TTC549 (cell line): Measurements from ENCODE around the gene FIP1L1.

Experiments used
- FAIRE-seq: peaks from 2 replicates; lab custom pipeline; 2012; peaks lifted over from hg19 to GRCh38; lab: Jason Lieb, UNC

FIP1L1 gene

GRCh38 chr4:53477038-53477565, 99.7 kb downstream of the FIP1L1 start:
- FAIRE-seq, result no peak

GRCh38 chr4:53477636-53478035, 100.2 kb downstream of the FIP1L1 start:
- no peak for FAIRE-seq

- no peak for FAIRE-seq
These were observed 101.4 kb downstream of the FIP1L1 start for GRCh38 chr4:53478671-53479456.

GRCh38 chr4:53479736-53480525, 102.5 kb downstream of the FIP1L1 start:
- FAIRE-seq, result no peak

- FAIRE-seq, result no peak
These were observed 103.5 kb downstream of the FIP1L1 start for GRCh38 chr4:53480909-53481308.

- FAIRE-seq, result no peak
These were observed 104.1 kb downstream of the FIP1L1 start for GRCh38 chr4:53481586-53481985.

GRCh38 chr4:53483250-53483649, 105.8 kb downstream of the FIP1L1 start:
- FAIRE-seq, result no peak

- FAIRE-seq, result no peak
These were observed 107.6 kb downstream of the FIP1L1 start for GRCh38 chr4:53484911-53485657.

GRCh38 chr4:53485658-53486040, 108.2 kb downstream of the FIP1L1 start:
- no peak for FAIRE-seq

- no peak for FAIRE-seq
These were observed 110.3 kb downstream of the FIP1L1 start for GRCh38 chr4:53487766-53488165.

GRCh38 chr4:53489279-53489889, 111.9 kb downstream of the FIP1L1 start:
- no peak for FAIRE-seq

- FAIRE-seq, result no peak
These were observed 112.9 kb downstream of the FIP1L1 start for GRCh38 chr4:53490161-53490956.

- peak; percentile 62 for FAIRE-seq
These were observed 113.7 kb downstream of the FIP1L1 start for GRCh38 chr4:53490965-53491622.

- no peak for FAIRE-seq
These were observed 117.4 kb downstream of the FIP1L1 start for GRCh38 chr4:53494851-53495250.

GRCh38 chr4:53497487-53498244, 120.2 kb downstream of the FIP1L1 start:
- FAIRE-seq, result no peak

- FAIRE-seq, result no peak
These were observed 121.3 kb downstream of the FIP1L1 start for GRCh38 chr4:53498706-53499105.

- FAIRE-seq, result no peak
These were observed 122.3 kb downstream of the FIP1L1 start for GRCh38 chr4:53499791-53500190.

GRCh38 chr4:53500546-53500945, 123.1 kb downstream of the FIP1L1 start:
- no peak for FAIRE-seq

GRCh38 chr4:53501561-53501960, 124.1 kb downstream of the FIP1L1 start:
- no peak for FAIRE-seq

GRCh38 chr4:53502094-53502493, 124.7 kb downstream of the FIP1L1 start:
- FAIRE-seq, result no peak
